H9 (cell line): Measurements from ENCODE around the gene CCDC194. TPM values are rescaled to one million over a fixed set of nuclear protein-coding genes. Genes with fewer than 3 reads are reported as not detected.

Source experiments
- DNase-seq: peaks from one replicate; pipeline ENCODE4 v3.0.0-alpha.2; 2017
- H2AFZ ChIP-seq: one replicate; pipeline ENCODE4 v1.6.1; 2013; ENCODE audit warnings: mild to moderate bottlenecking, low read length, control low read depth, moderate library complexity
- H2AK5ac ChIP-seq: 2 replicates; pipeline ENCODE4 v1.6.1; 2013; ENCODE audit warnings: low read length, control low read depth, mixed read lengths; ENCODE audit not compliant: insufficient read length
- H2BK120ac ChIP-seq: one replicate; pipeline ENCODE4 v1.6.1; 2013; ENCODE audit warnings: low read depth, mild to moderate bottlenecking, low read length, control low read depth, inconsistent platforms; ENCODE audit not compliant: poor library complexity, severe bottlenecking
- H2BK12ac ChIP-seq: 2 replicates; pipeline ENCODE4 v1.6.1; 2013; ENCODE audit warnings: low read length, control low read depth, mixed read lengths, low read depth; ENCODE audit not compliant: insufficient read length
- H2BK15ac ChIP-seq: 2 replicates; pipeline ENCODE4 v1.6.1; 2013; ENCODE audit warnings: low read depth, low read length, control low read depth
- H2BK20ac ChIP-seq: one replicate; pipeline ENCODE4 v1.6.1; 2013; ENCODE audit warnings: low read depth, mild to moderate bottlenecking, low read length, control low read depth, inconsistent platforms; ENCODE audit not compliant: poor library complexity, severe bottlenecking
- H2BK5ac ChIP-seq: 2 replicates; pipeline ENCODE4 v1.6.1; 2013; ENCODE audit warnings: low read length, control low read depth, mixed read lengths; ENCODE audit not compliant: insufficient read length
- H3K14ac ChIP-seq: 2 replicates; pipeline ENCODE4 v1.6.1; 2013; ENCODE audit warnings: low read length, control low read depth; ENCODE audit not compliant: insufficient read depth
- H3K18ac ChIP-seq: 2 replicates; pipeline ENCODE4 v1.6.1; 2013; ENCODE audit warnings: low read depth, mild to moderate bottlenecking, mixed read lengths, low read length, control low read depth; ENCODE audit not compliant: insufficient read length
- H3K23ac ChIP-seq: 2 replicates; pipeline ENCODE4 v1.6.1; 2013; ENCODE audit warnings: low read length, control low read depth, mixed read lengths, low read depth; ENCODE audit not compliant: insufficient read length
- H3K23me2 ChIP-seq: 2 replicates; pipeline ENCODE4 v1.6.1; 2013; ENCODE audit warnings: low read depth, mild to moderate bottlenecking, mixed read lengths, low read length, control low read depth; ENCODE audit not compliant: insufficient read length, poor library complexity, severe bottlenecking
- H3K27ac ChIP-seq: 2 replicates; pipeline ENCODE4 v1.5.1; 2013; ENCODE audit warnings: low read length, control low read depth, mixed read lengths, low read depth; ENCODE audit not compliant: insufficient read length
- H3K27me3 ChIP-seq: 2 replicates; pipeline ENCODE4 v1.6.1; 2013; ENCODE audit warnings: low read length, control low read depth, inconsistent platforms; ENCODE audit not compliant: insufficient read depth
- H3K4ac ChIP-seq: 2 replicates; pipeline ENCODE4 v1.6.1; 2013; ENCODE audit warnings: low read depth, mild to moderate bottlenecking, control low read depth, inconsistent platforms, low read length, moderate library complexity
- H3K4me1 ChIP-seq: 2 replicates; pipeline ENCODE4 v1.6.1; 2013; ENCODE audit warnings: low read length, control low read depth, inconsistent platforms; ENCODE audit not compliant: insufficient read depth
- H3K4me2 ChIP-seq: 2 replicates; pipeline ENCODE4 v1.6.1; 2013; ENCODE audit warnings: low read length, control low read depth, mixed read lengths; ENCODE audit not compliant: insufficient read length, insufficient read depth
- H3K56ac ChIP-seq: 2 replicates; pipeline ENCODE4 v1.6.1; 2013; ENCODE audit warnings: low read depth, mild to moderate bottlenecking, mixed read lengths, low read length, control low read depth; ENCODE audit not compliant: insufficient read length
- H3K79me1 ChIP-seq: 2 replicates; pipeline ENCODE4 v1.6.1; 2013; ENCODE audit warnings: low read depth, mild to moderate bottlenecking, moderate library complexity, low read length, control low read depth, inconsistent platforms; ENCODE audit not compliant: insufficient read depth, poor library complexity, severe bottlenecking
- H3K79me2 ChIP-seq: 2 replicates; pipeline ENCODE4 v1.6.1; 2013; ENCODE audit warnings: low read length, control low read depth, inconsistent platforms; ENCODE audit not compliant: insufficient read depth
- H3K9ac ChIP-seq: 2 replicates; pipeline ENCODE4 v1.6.1; 2013; ENCODE audit warnings: low read length, control low read depth, mixed read lengths; ENCODE audit not compliant: insufficient read length; ENCODE audit errors: extremely low read depth
- H3K9me3 ChIP-seq: one replicate; pipeline ENCODE4 v1.6.1; 2013; ENCODE audit warnings: low read depth, low read length, inconsistent platforms; ENCODE audit not compliant: control insufficient read depth
- H3T11ph ChIP-seq: one replicate; pipeline ENCODE4 v1.6.1; 2013; ENCODE audit warnings: mild to moderate bottlenecking, low read length, control low read depth, inconsistent platforms
- H4K20me1 ChIP-seq: one replicate; pipeline ENCODE4 v1.6.1; 2013; ENCODE audit not compliant: control insufficient read depth, insufficient read length, insufficient read depth
- H4K5ac ChIP-seq: 2 replicates; pipeline ENCODE4 v1.6.1; 2013; ENCODE audit warnings: low read depth, mild to moderate bottlenecking, mixed read lengths, low read length, control low read depth; ENCODE audit not compliant: insufficient read length
- H4K8ac ChIP-seq: replicated peaks from 2 replicates; pipeline ENCODE4 v1.6.1; 2013; ENCODE audit warnings: low read length, control low read depth, mixed read lengths, low read depth; ENCODE audit not compliant: insufficient read length
- H4K91ac ChIP-seq: 2 replicates; pipeline ENCODE4 v1.6.1; 2013; ENCODE audit warnings: low read depth, mild to moderate bottlenecking, moderate library complexity, mixed read lengths, low read length, control low read depth; ENCODE audit not compliant: insufficient read length
- H3K27ac Mint-ChIP-seq, 3 experiments: 2 replicates in 2 of 3; 3 replicates in 1 of 3; pipeline ENCODE4 v1.8.0; 2020 to 2021; ENCODE audit warnings: mixed read lengths in 3 of 3, mild to moderate bottlenecking in 1 of 3, moderate library complexity in 1 of 3
- H3K27me3 Mint-ChIP-seq: 2 replicates; pipeline ENCODE4 v1.8.0; 2021; ENCODE audit warnings: low read depth, mild to moderate bottlenecking, moderate library complexity, mixed read lengths
- H3K36me3 Mint-ChIP-seq, 3 experiments: 2 replicates in 2 of 3; 3 replicates in 1 of 3; pipeline ENCODE4 v1.8.0; 2020 to 2021; ENCODE audit warnings: low read depth in 3 of 3, mixed read lengths in 3 of 3; ENCODE audit not compliant: insufficient read depth in 1 of 3
- H3K4me1 Mint-ChIP-seq, 2 experiments: 2 replicates each; pipeline ENCODE4 v1.8.0; 2020; ENCODE audit warnings: mixed read lengths in 2 of 2
- H3K4me3 Mint-ChIP-seq, 2 experiments: 2 replicates in 1 of 2; 3 replicates in 1 of 2; pipeline ENCODE4 v1.8.0; 2020 to 2021; ENCODE audit warnings: mild to moderate bottlenecking in 2 of 2, mixed read lengths in 2 of 2, moderate library complexity in 1 of 2
- H3K9me3 Mint-ChIP-seq, 2 experiments: 2 replicates in 1 of 2; 3 replicates in 1 of 2; pipeline ENCODE4 v1.8.0; 2020; ENCODE audit warnings: mild to moderate bottlenecking in 2 of 2, mixed read lengths in 2 of 2, moderate library complexity in 1 of 2
- CTCF ChIP-seq: fragments of 200-600 bp; sonication (generic); conservative IDR thresholded peaks from 3 replicates; pipeline ENCODE4 v1.8.0; 2021; ENCODE audit warnings: antibody characterized with exemption, mild to moderate bottlenecking
- WGBS: extraction: QIAGEN DNeasy Blood & Tissue Kit; methylation state at CpG from one replicate; pipeline ENCODE4 v1.1.7; 2013; ENCODE audit warnings: missing lambda C conversion rate, low lambda C conversion rate, mixed read lengths; ENCODE audit not compliant: insufficient read length; ENCODE audit errors: extremely low coverage; 5-methylcytosine and 5-hydroxymethylcytosine counted together
- total RNA-seq: library from RNA; stranded (reverse); gene quantifications from 2 replicates; pipeline ENCODE4 v1.2.1, GENCODE V29; 2021

The CCDC194 gene
- total RNA-seq, 1 experiment from 2014 or later: 0.68 TPM

GRCh38 chr19:17340871-17341357 is 53.1 kb downstream of the CCDC194 start:
- Histone ChIP-seq H2BK5ac (no peak overlapping the region), H3K27me3 (no peaks in the 10 kb centered on the region), H3K23me2 (peaks cover 12% of the 10 kb centered on the region), H4K8ac (no peak overlapping the region), H3K4ac (no peak overlapping the region), H3K23ac (no peak overlapping the region), H4K91ac (no peak overlapping the region), H3K14ac (no peak overlapping the region; the same call in 1 of the 2 replicates), H2BK15ac (no peak overlapping the region), H3K56ac (no peak overlapping the region), H3K9ac (no peak overlapping the region), H3T11ph (no peak overlapping the region), H4K5ac (no peak overlapping the region), H4K20me1 (no peaks in the 10 kb centered on the region), H2BK120ac (no peak overlapping the region), H3K4me1 (peaks cover 2% of the 10 kb centered on the region; the same call in 1 of the 2 replicates), H3K9me3 (no peaks in the 10 kb centered on the region), H3K27ac (no peak overlapping the region), H3K79me2 (no peaks in the 10 kb centered on the region), H3K18ac (no peak overlapping the region), H2AFZ (no peak overlapping the region), H3K4me2 (peak overlapping the region; percentile 10), H2BK20ac (no peak overlapping the region), H3K79me1 (no peaks in the 10 kb centered on the region), H2BK12ac (no peak overlapping the region), H2AK5ac (no peak overlapping the region)
- H3K4me1 Mint-ChIP-seq: peaks cover 13 to 36% of the 10 kb centered on the region in 2 experiments
- DNase-seq: peak; percentile 79
- WGBS: no CpG with 5 or more reads among the region's 17 CpGs
- no peaks in the 10 kb centered on the region for H3K27me3 Mint-ChIP-seq
- peak overlapping the region; percentile 27 to 82 (median 61); a peak in 2 of 7 replicates for H3K27ac Mint-ChIP-seq
- no peaks in the 10 kb centered on the region; a peak in 1 of 5 replicates for H3K9me3 Mint-ChIP-seq
- TF ChIP-seq CTCF: no peak
- H3K4me3 Mint-ChIP-seq: no peak overlapping the region
- peaks cover 10 to 35% (median 23%) of the 10 kb centered on the region in 3 experiments; a peak in 5 of 7 replicates for H3K36me3 Mint-ChIP-seq

Other genes with a start within 250 kb of the CCDC194 start
- gene USE1, start 178.8 kb downstream of the CCDC194 start, total RNA-seq: 14.8 and 16.2 TPM in 2 replicates
- 25.7 and 26.4 TPM in 2 replicates for gene OCEL1, start 168.0 kb downstream of the CCDC194 start, total RNA-seq
- 134 and 137 TPM in 2 replicates for gene NR2F6, start 148.3 kb downstream of the CCDC194 start, total RNA-seq
- 6.4 and 6.7 TPM in 2 replicates for gene USHBP1, start 129.5 kb downstream of the CCDC194 start, total RNA-seq
- 125 and 130 TPM in 2 replicates for gene BABAM1, start 126.8 kb downstream of the CCDC194 start, total RNA-seq
- gene ANKLE1, start 112.3 kb downstream of the CCDC194 start, total RNA-seq: 15.0 and 16.5 TPM in 2 replicates
- 11.7 and 12.8 TPM in 2 replicates for gene ABHD8, start 90.8 kb downstream of the CCDC194 start, total RNA-seq
- 84.6 and 93.6 TPM in 2 replicates for gene MRPL34, start 88.3 kb downstream of the CCDC194 start, total RNA-seq
- gene DDA1, start 84.6 kb downstream of the CCDC194 start, total RNA-seq: 42.3 and 45.7 TPM in 2 replicates
- gene ANO8, start 59.3 kb downstream of the CCDC194 start, total RNA-seq: 18.9 and 21.9 TPM in 2 replicates
- gene GTPBP3, start 56.6 kb downstream of the CCDC194 start, total RNA-seq: 62.9 and 71.3 TPM in 2 replicates
- gene PLVAP, start 16.9 kb downstream of the CCDC194 start, total RNA-seq: not detected in 2 replicates
- gene BST2, start 11.4 kb upstream of the CCDC194 start, total RNA-seq: 60.7 and 63.3 TPM in 2 replicates
- gene MVB12A, start 25.9 kb upstream of the CCDC194 start, total RNA-seq: 49.7 and 50.4 TPM in 2 replicates
- gene TMEM221, start 54.5 kb upstream of the CCDC194 start, total RNA-seq: 1.4 TPM in 2 replicates
- not detected in 2 replicates for gene NXNL1, start 66.7 kb upstream of the CCDC194 start, total RNA-seq
- 6.3 and 6.4 TPM in 2 replicates for gene SLC27A1, start 76.3 kb upstream of the CCDC194 start, total RNA-seq
- gene PGLS, start 117.5 kb upstream of the CCDC194 start, total RNA-seq: 73.1 and 76.0 TPM in 2 replicates
- 45.3 and 48.5 TPM in 2 replicates for gene COLGALT1, start 161.5 kb upstream of the CCDC194 start, total RNA-seq